Skeletal muscle tissue (tissue), 4 donors: ENCODE results near the gene PRKAG3. TPM values are rescaled to one million over a fixed set of nuclear protein-coding genes. Genes with fewer than 3 reads are reported as not detected.
"Not testable (repeated sequence)": the region's sequence is repeated elsewhere in the genome, so short reads cannot be mapped to it uniquely, and the experiment has no call there.

Source experiments
- H3K27ac ChIP-seq: one replicate; pipeline ENCODE4 v1.7.0; 2013; ENCODE audit warnings: mild to moderate bottlenecking, low read depth, low read length, inconsistent platforms
- H3K27me3 ChIP-seq, 3 donors: one replicate each; pipeline ENCODE4 v1.7.0; 2013; ENCODE audit warnings: low read length in 3 of 3; ENCODE audit not compliant: control insufficient read depth in 3 of 3, insufficient read depth in 3 of 3
- H3K36me3 ChIP-seq, 3 donors: one replicate each; pipeline ENCODE4 v1.7.0; 2013; ENCODE audit warnings: low read length in 3 of 3; ENCODE audit not compliant: control insufficient read depth in 3 of 3, insufficient read depth in 3 of 3
- H3K4me1 ChIP-seq, 3 donors: one replicate each; pipeline ENCODE4 v1.7.0; 2013; ENCODE audit warnings: low read length in 3 of 3, mild to moderate bottlenecking in 3 of 3; ENCODE audit not compliant: control insufficient read depth in 3 of 3, insufficient read depth in 3 of 3
- H3K4me3 ChIP-seq, 3 donors: one replicate each; pipeline ENCODE4 v1.7.0; 2013; ENCODE audit warnings: low read length in 3 of 3
- H3K9ac ChIP-seq, 3 donors: one replicate each; pipeline ENCODE4 v1.7.0; 2013; ENCODE audit warnings: low read length in 3 of 3, mild to moderate bottlenecking in 3 of 3, moderate library complexity in 2 of 3, low read depth in 1 of 3
- H3K9me3 ChIP-seq, 3 donors: one replicate each; pipeline ENCODE4 v1.7.0; 2013; ENCODE audit warnings: low read length in 3 of 3; ENCODE audit not compliant: control insufficient read depth in 3 of 3
- total RNA-seq: library from RNA; depleted of rRNA; stranded (reverse); fragments of >200 nt; gene quantifications from one replicate; pipeline ENCODE4 v1.2.3, GENCODE V29; 2014
- donor health status: Osteomylitis.

Gene PRKAG3
- total RNA-seq, 1 donor from 2014 or later, result 9.9 TPM

GRCh38 chr2:218777276-218777990 is 54.2 kb downstream of the PRKAG3 start:
- Histone ChIP-seq H3K36me3 (no peaks in the 10 kb centered on the region), H3K27ac (no peak overlapping the region), H3K9me3 (no peaks in the 10 kb centered on the region), H3K27me3 (no peaks in the 10 kb centered on the region), H3K4me1 (peaks cover 0 to 7% (median 5%) of the 10 kb centered on the region in 3 donors), H3K4me3 (no peak overlapping the region), H3K9ac (no peak overlapping the region)

- H3K9ac ChIP-seq, result no peak overlapping the region
- H3K4me1 ChIP-seq, result peaks cover 0 to 5% (median 3%) of the 10 kb centered on the region in 3 donors
- H3K27me3 ChIP-seq, result no peaks in the 10 kb centered on the region
- no peak overlapping the region for H3K27ac ChIP-seq
- no peaks in the 10 kb centered on the region for H3K9me3 ChIP-seq
- no peak overlapping the region for H3K4me3 ChIP-seq
- no peaks in the 10 kb centered on the region for H3K36me3 ChIP-seq
Observed at GRCh38 chr2:218776488-218776887, 55.1 kb downstream of the PRKAG3 start.

GRCh38 chr2:218773881-218774280 is 57.7 kb downstream of the PRKAG3 start:
- Histone ChIP-seq H3K4me1 (no peaks in the 10 kb centered on the region), H3K27me3 (no peaks in the 10 kb centered on the region), H3K27ac (no peak overlapping the region), H3K9ac (no peak overlapping the region), H3K4me3 (no peak overlapping the region), H3K9me3 (no peaks in the 10 kb centered on the region), H3K36me3 (no peaks in the 10 kb centered on the region)

GRCh38 chr2:218772759-218773158 is 58.8 kb downstream of the PRKAG3 start:
- H3K4me1 ChIP-seq, H3K9me3 ChIP-seq, H3K36me3 ChIP-seq, H3K4me3 ChIP-seq, H3K9ac ChIP-seq, H3K27ac ChIP-seq, H3K27me3 ChIP-seq: not testable (repeated sequence)

Other genes with a start within 250 kb of the PRKAG3 start
- gene PLCD4, start 223.9 kb downstream of the PRKAG3 start, total RNA-seq, result 27.7 TPM
- 5.7 TPM for gene ZNF142, start 172.2 kb downstream of the PRKAG3 start, total RNA-seq
- 40.2 TPM for gene BCS1L, start 172.1 kb downstream of the PRKAG3 start, total RNA-seq
- gene RNF25, start 159.8 kb downstream of the PRKAG3 start, total RNA-seq, result 24.5 TPM
- 5.2 TPM for gene STK36, start 159.7 kb downstream of the PRKAG3 start, total RNA-seq
- 11.0 TPM for gene TTLL4, start 121.0 kb downstream of the PRKAG3 start, total RNA-seq
- gene CYP27A1, start 49.7 kb downstream of the PRKAG3 start, total RNA-seq, result 17.7 TPM
- gene WNT6, start 28.0 kb upstream of the PRKAG3 start, total RNA-seq, result not detected
- not detected for gene WNT10A, start 49.0 kb upstream of the PRKAG3 start, total RNA-seq
- not detected for gene CDK5R2, start 127.9 kb upstream of the PRKAG3 start, total RNA-seq
- not detected for gene FEV, start 153.4 kb upstream of the PRKAG3 start, total RNA-seq
- not detected for gene CRYBA2, start 161.6 kb upstream of the PRKAG3 start, total RNA-seq
- gene CFAP65, start 209.7 kb upstream of the PRKAG3 start, total RNA-seq, result not detected
- gene IHH, start 229.1 kb upstream of the PRKAG3 start, total RNA-seq, result not detected